Airway epithelial cell (primary cell): ENCODE data around the gene HAUS5. TPM values are rescaled to one million over a fixed set of nuclear protein-coding genes. Genes with fewer than 3 reads are reported as not detected.

Experiments used
- total RNA-seq: library from RNA; depleted of rRNA; stranded (reverse); fragments of >200 nt; gene quantifications from 2 replicates; pipeline ENCODE4 v1.2.3, GENCODE V29; 2015

The HAUS5 gene
- 10.9 TPM in 2 replicates for total RNA-seq

GRCh38 chr19:35612559-35613321 is at the start of gene HAUS5:
TSS of gene HAUS5 (plus strand) at chr19:35612735. CDS start at chr19:35612795, 60 bp downstream.

GRCh38 chr19:35563207-35563829 is 49.2 kb upstream of the HAUS5 start, which contains the start of gene ATP4A:
TSS of gene ATP4A (minus strand) at chr19:35563658. CDS start at chr19:35563629, 29 bp downstream.

GRCh38 chr19:35585848-35586247 is 26.7 kb upstream of the HAUS5 start, which contains the start of gene PMIS2:
TSS of gene PMIS2 (plus strand) at chr19:35586173. CDS start at chr19:35586260, 87 bp downstream.

GRCh38 chr19:35628565-35629331 is 16.2 kb downstream of the HAUS5 start, which contains the start of gene RBM42:
TSS of gene RBM42 (plus strand) at chr19:35629036. CDS start at chr19:35629154, 118 bp downstream.

GRCh38 chr19:35641515-35642151 is 29.1 kb downstream of the HAUS5 start, which contains the start of gene ETV2:
TSS of gene ETV2 (plus strand) at chr19:35641745. CDS start at chr19:35642461, 716 bp downstream.

GRCh38 chr19:35648017-35648961 is 35.8 kb downstream of the HAUS5 start, which contains the start of gene COX6B1:
TSS of gene COX6B1 (plus strand) at chr19:35648323. CDS start at chr19:35651244, 2,921 bp downstream.

GRCh38 chr19:35666251-35666913 is 53.8 kb downstream of the HAUS5 start, which contains the start of gene UPK1A:
TSS of gene UPK1A (plus strand) at chr19:35666517. CDS start at chr19:35666813, 296 bp downstream.

Other genes starting within 250 kb of the HAUS5 start
- gene GPR42, start 241.7 kb upstream of the HAUS5 start, total RNA-seq: not detected in 2 replicates
- gene FFAR2, start 164.5 kb upstream of the HAUS5 start, total RNA-seq: not detected in 2 replicates
- 40.4 and 58.3 TPM in 2 replicates for gene KRTDAP, start 122.3 kb upstream of the HAUS5 start, total RNA-seq
- gene DMKN, start 99.1 kb upstream of the HAUS5 start, total RNA-seq: 490 and 661 TPM in 2 replicates
- gene SBSN, start 84.4 kb upstream of the HAUS5 start, total RNA-seq: 62.1 and 80.8 TPM in 2 replicates
- gene GAPDHS, start 79.3 kb upstream of the HAUS5 start, total RNA-seq: not detected in 2 replicates
- 116 and 138 TPM in 2 replicates for gene TMEM147, start 67.1 kb upstream of the HAUS5 start, total RNA-seq
- gene ATP4A, start 49.1 kb upstream of the HAUS5 start, total RNA-seq: not detected in 2 replicates
- gene PMIS2, start 26.6 kb upstream of the HAUS5 start, total RNA-seq: not detected in 2 replicates
- 103 and 118 TPM in 2 replicates for gene RBM42, start 16.3 kb downstream of the HAUS5 start, total RNA-seq
- gene ETV2, start 29.0 kb downstream of the HAUS5 start, total RNA-seq: 0.35 and 0.51 TPM in 2 replicates
- gene COX6B1, start 35.6 kb downstream of the HAUS5 start, total RNA-seq: 473 and 703 TPM in 2 replicates
- gene UPK1A, start 53.8 kb downstream of the HAUS5 start, total RNA-seq: not detected in 2 replicates
- gene ZBTB32, start 91.8 kb downstream of the HAUS5 start, total RNA-seq: not detected in 2 replicates
- 16.7 and 19.3 TPM in 2 replicates for gene KMT2B, start 105.3 kb downstream of the HAUS5 start, total RNA-seq
- gene IGFLR1, start 129.7 kb downstream of the HAUS5 start, total RNA-seq: 6.3 and 6.7 TPM in 2 replicates
- 7.9 and 9.1 TPM in 2 replicates for gene U2AF1L4, start 132.7 kb downstream of the HAUS5 start, total RNA-seq
- gene PSENEN, start 132.9 kb downstream of the HAUS5 start, total RNA-seq: 45.9 and 62.3 TPM in 2 replicates
- 10.4 and 43.5 TPM in 2 replicates for gene LIN37, start 135.8 kb downstream of the HAUS5 start, total RNA-seq
- gene HSPB6, start 144.3 kb downstream of the HAUS5 start, total RNA-seq: 0.35 TPM in 1 of 2 replicates, not detected in the other
- gene PROSER3, start 145.4 kb downstream of the HAUS5 start, total RNA-seq: 6.5 and 19.5 TPM in 2 replicates
- gene ARHGAP33, start 162.8 kb downstream of the HAUS5 start, total RNA-seq: 5.6 and 7.5 TPM in 2 replicates
- not detected in 2 replicates for gene PRODH2, start 200.1 kb downstream of the HAUS5 start, total RNA-seq
- not detected in 2 replicates for gene NPHS1, start 239.8 kb downstream of the HAUS5 start, total RNA-seq
- gene KIRREL2, start 244.2 kb downstream of the HAUS5 start, total RNA-seq: 0.14 TPM in 1 of 2 replicates, not detected in the other